Right atrium auricular region (tissue), 2 donors: ENCODE data around the gene CCDC86. TPM values are rescaled to one million over a fixed set of nuclear protein-coding genes. Genes with fewer than 3 reads are reported as not detected.

ENCODE experiments used
- DNase-seq: peaks from one replicate; pipeline ENCODE4 v3.0.0-alpha.2; 2019; ENCODE audit warnings: low spot score
- H3K27ac ChIP-seq, 2 donors: fragments of 200-600 bp; sonication (generic); 1 replicate in 1 of 2; 2 replicates in 1 of 2; pipeline ENCODE4 v1.5.1; 2016 to 2019
- H3K27me3 ChIP-seq, 2 donors: fragments of 200-600 bp; sonication (generic); one replicate each; pipeline versions ENCODE4 v1.5.1 to v1.6.0; 2017 to 2019
- H3K36me3 ChIP-seq: fragments of 200-600 bp; sonication (generic); one replicate; pipeline ENCODE4 v1.5.1; 2016
- H3K4me1 ChIP-seq, 2 donors: fragments of 200-600 bp; sonication (generic); one replicate each; pipeline versions ENCODE4 v1.5.1 to v1.6.0; 2017 to 2019
- H3K4me3 ChIP-seq, 2 donors: fragments of 200-600 bp; sonication (generic); 1 replicate in 1 of 2; 2 replicates in 1 of 2; pipeline ENCODE4 v1.5.1; 2017 to 2019; ENCODE audit warnings: mild to moderate bottlenecking in 1 of 2, moderate library complexity in 1 of 2
- H3K9me3 ChIP-seq, 2 donors: fragments of 200-600 bp; sonication (generic); one replicate each; pipeline ENCODE4 v1.5.1; 2019
- CTCF ChIP-seq, 2 donors: fragments of 200-600 bp; sonication (generic); IDR thresholded peaks; one replicate each; pipeline ENCODE4 v1.5.1; 2019; ENCODE audit warnings: antibody characterized with exemption in 2 of 2
- total RNA-seq, 2 donors: library from RNA; depleted of rRNA; stranded (reverse); fragments of >200 nt; gene quantifications; one replicate each; pipeline ENCODE4 v1.1.0, GENCODE V29; 2016

Gene CCDC86
- total RNA-seq, 2 donors from 2014 or later: 9.1 to 10.2 TPM

- no peaks in the 10 kb centered on the region for H3K27me3 ChIP-seq
- TF ChIP-seq CTCF (IDR thresholded peaks at IDR 0.05): no peak
- DNase-seq: no peak
- no peak overlapping the region for H3K27ac ChIP-seq
- no peaks in the 10 kb centered on the region for H3K36me3 ChIP-seq
- H3K9me3 ChIP-seq: no peaks in the 10 kb centered on the region
- no peaks in the 10 kb centered on the region for H3K4me1 ChIP-seq
- no peak overlapping the region for H3K4me3 ChIP-seq
Measured at GRCh38 chr11:60857378-60858232, 15.7 kb downstream of the CCDC86 start.

- H3K9me3 ChIP-seq: no peaks in the 10 kb centered on the region
- no peak for DNase-seq
- H3K4me1 ChIP-seq: no peaks in the 10 kb centered on the region
- no peak overlapping the region for H3K4me3 ChIP-seq
- H3K27ac ChIP-seq: no peak overlapping the region
- no peak for TF ChIP-seq CTCF (IDR thresholded peaks at IDR 0.05)
- H3K36me3 ChIP-seq: no peaks in the 10 kb centered on the region
- H3K27me3 ChIP-seq: no peaks in the 10 kb centered on the region
Measured at GRCh38 chr11:60858236-60858635, 16.3 kb downstream of the CCDC86 start.

- no peak overlapping the region for H3K4me3 ChIP-seq
- H3K9me3 ChIP-seq: no peaks in the 10 kb centered on the region
- no peak for DNase-seq
- no peaks in the 10 kb centered on the region for H3K27me3 ChIP-seq
- H3K4me1 ChIP-seq: no peaks in the 10 kb centered on the region
- H3K36me3 ChIP-seq: no peaks in the 10 kb centered on the region
- no peak for TF ChIP-seq CTCF (IDR thresholded peaks at IDR 0.05)
- H3K27ac ChIP-seq: no peak overlapping the region
Measured at GRCh38 chr11:60858731-60859464, 17.0 kb downstream of the CCDC86 start.

- H3K4me1 ChIP-seq: no peaks in the 10 kb centered on the region
- H3K36me3 ChIP-seq: no peaks in the 10 kb centered on the region
- no peaks in the 10 kb centered on the region for H3K27me3 ChIP-seq
- DNase-seq: no peak
- TF ChIP-seq CTCF (IDR thresholded peaks at IDR 0.05): no peak
- H3K4me3 ChIP-seq: no peak overlapping the region
- H3K27ac ChIP-seq: no peak overlapping the region
- H3K9me3 ChIP-seq: no peaks in the 10 kb centered on the region
Measured at GRCh38 chr11:60859616-60860250, 17.8 kb downstream of the CCDC86 start.

GRCh38 chr11:60860943-60861342, 19.0 kb downstream of the CCDC86 start:
- H3K27me3 ChIP-seq: no peaks in the 10 kb centered on the region
- H3K36me3 ChIP-seq: no peaks in the 10 kb centered on the region
- no peak for TF ChIP-seq CTCF (IDR thresholded peaks at IDR 0.05)
- no peak for DNase-seq
- H3K4me3 ChIP-seq: no peak overlapping the region
- no peaks in the 10 kb centered on the region for H3K9me3 ChIP-seq
- no peak overlapping the region for H3K27ac ChIP-seq
- no peaks in the 10 kb centered on the region for H3K4me1 ChIP-seq
